Large intestine (tissue), 12 donors: ENCODE data around the gene GABRG2. TPM values are rescaled to one million over a fixed set of nuclear protein-coding genes. Genes with fewer than 3 reads are reported as not detected.
"Not testable (repeated sequence)": the region's sequence is repeated elsewhere in the genome, so short reads cannot be mapped to it uniquely, and the experiment has no call there.

Source experiments
- DNase-seq, 2 donors: peaks; one replicate each; pipeline versions ENCODE4 v3.0.0 to v3.0.0-alpha.2; 2013
- H3K27ac ChIP-seq: one replicate; pipeline ENCODE4 v1.5.1; 2013; ENCODE audit warnings: low read length
- H3K27me3 ChIP-seq: 2 replicates; pipeline ENCODE4 v1.6.1; 2013; ENCODE audit warnings: low read length; ENCODE audit not compliant: control insufficient read depth, insufficient read depth
- H3K36me3 ChIP-seq: 2 replicates; pipeline ENCODE4 v1.6.1; 2013; ENCODE audit warnings: low read length; ENCODE audit not compliant: control insufficient read depth, insufficient read depth
- H3K4me1 ChIP-seq: one replicate; pipeline ENCODE4 v1.6.1; 2013; ENCODE audit warnings: low read length; ENCODE audit not compliant: control insufficient read depth, insufficient read depth
- H3K4me3 ChIP-seq: one replicate; pipeline ENCODE4 v1.5.1; 2013; ENCODE audit warnings: low read length
- H3K9me3 ChIP-seq: one replicate; pipeline ENCODE4 v1.6.1; 2013; ENCODE audit warnings: mild to moderate bottlenecking, low read depth, low read length, moderate library complexity; ENCODE audit not compliant: control insufficient read depth
- WGBS: methylation state at CpG from one replicate; pipeline ENCODE4 v1.1.5; 2013; ENCODE audit warnings: low lambda C conversion rate; ENCODE audit not compliant: insufficient coverage; 5-methylcytosine and 5-hydroxymethylcytosine counted together
- long read RNA-seq, 11 donors: transcript quantifications; one replicate each; lab custom pipeline, GENCODE V29; 2026
- polyA plus RNA-seq: library from polyadenylated mRNA; unstranded; fragments of 120-200 nt; gene quantifications from one replicate; pipeline ENCODE4 v1.2.1, GENCODE V29; 2013

GABRG2 gene
- polyA plus RNA-seq: 2.1 TPM
- long read RNA-seq, donor 1: 0 reads
- long read RNA-seq, donor 2, full-length matches to known transcripts: 2 of 2 reads
- long read RNA-seq, donor 2, partial matches to known transcripts: 0 of 2 reads
- long read RNA-seq, donor 2, other reads (novel, unspliced or antisense): 0 of 2 reads
- long read RNA-seq, donor 3: 0 reads
- long read RNA-seq, donor 4: 0 reads
- long read RNA-seq, donor 5, full-length matches to known transcripts: 1 of 1 reads
- long read RNA-seq, donor 5, partial matches to known transcripts: 0 of 1 reads
- long read RNA-seq, donor 5, other reads (novel, unspliced or antisense): 0 of 1 reads
- long read RNA-seq, donor 6, full-length matches to known transcripts: 1 of 1 reads
- long read RNA-seq, donor 6, partial matches to known transcripts: 0 of 1 reads
- long read RNA-seq, donor 6, other reads (novel, unspliced or antisense): 0 of 1 reads
- long read RNA-seq, donor 7: 0 reads
- long read RNA-seq, donor 8: 0 reads
- long read RNA-seq, donor 9, full-length matches to known transcripts: 3 of 3 reads
- long read RNA-seq, donor 9, partial matches to known transcripts: 0 of 3 reads
- long read RNA-seq, donor 9, other reads (novel, unspliced or antisense): 0 of 3 reads
- long read RNA-seq, donor 10, full-length matches to known transcripts: 1 of 1 reads
- long read RNA-seq, donor 10, partial matches to known transcripts: 0 of 1 reads
- long read RNA-seq, donor 10, other reads (novel, unspliced or antisense): 0 of 1 reads
- long read RNA-seq, donor 11, full-length matches to known transcripts: 2 of 2 reads
- long read RNA-seq, donor 11, partial matches to known transcripts: 0 of 2 reads
- long read RNA-seq, donor 11, other reads (novel, unspliced or antisense): 0 of 2 reads

GRCh38 chr5:162067655-162068411 is at the start of gene GABRG2:
Gene GABRG2, plus strand, starts transcription at chr5:162067773. Its CDS starts 227 bp downstream, at chr5:162068000.
- Histone ChIP-seq H3K27me3 (peaks cover 2% of the 10 kb centered on the region), H3K36me3 (no peaks in the 10 kb centered on the region), H3K4me3 (no peak within 1 kb of the TSS), H3K4me1 (no peaks in the 10 kb centered on the region), H3K27ac (no peak within 1 kb of the TSS), H3K9me3 (no peaks in the 10 kb centered on the region)
- no peak for DNase-seq
- WGBS: 0% methylated on average over 3 of the region's 21 CpGs

- Histone ChIP-seq H3K27me3 (no peaks in the 10 kb centered on the region), H3K27ac (no peak overlapping the region), H3K36me3 (no peaks in the 10 kb centered on the region), H3K9me3 (no peaks in the 10 kb centered on the region), H3K4me3 (no peak overlapping the region), H3K4me1 (no peaks in the 10 kb centered on the region)
- DNase-seq: no peak
- 80% methylated on average over 1 of the region's 2 CpGs for WGBS
Observed at GRCh38 chr5:162025312-162025711, 42.3 kb upstream of the GABRG2 start.

GRCh38 chr5:162026803-162027202 is 40.8 kb upstream of the GABRG2 start:
- no peaks in the 10 kb centered on the region for H3K9me3 ChIP-seq
- no CpG with 5 or more reads among the region's 4 CpGs for WGBS
- H3K27ac ChIP-seq: no peak overlapping the region
- no peak overlapping the region for H3K4me3 ChIP-seq
- DNase-seq: no peak
- H3K36me3 ChIP-seq: no peaks in the 10 kb centered on the region
- H3K27me3 ChIP-seq: no peaks in the 10 kb centered on the region
- no peaks in the 10 kb centered on the region for H3K4me1 ChIP-seq

GRCh38 chr5:162037431-162037830 is 30.1 kb upstream of the GABRG2 start:
- WGBS: no CpG with 5 or more reads among the region's 1 CpG
- no peaks in the 10 kb centered on the region for H3K36me3 ChIP-seq
- H3K4me1 ChIP-seq: no peaks in the 10 kb centered on the region
- no peak for DNase-seq
- H3K27ac ChIP-seq: no peak overlapping the region
- no peak overlapping the region for H3K4me3 ChIP-seq
- H3K9me3 ChIP-seq: no peaks in the 10 kb centered on the region
- H3K27me3 ChIP-seq: no peaks in the 10 kb centered on the region

- no peaks in the 10 kb centered on the region for H3K27me3 ChIP-seq
- DNase-seq: no peak
- WGBS: 80% methylated on average over 1 of the region's 1 CpG
- H3K4me3 ChIP-seq: no peak overlapping the region
- H3K9me3 ChIP-seq: no peaks in the 10 kb centered on the region
- H3K4me1 ChIP-seq: no peaks in the 10 kb centered on the region
- no peak overlapping the region for H3K27ac ChIP-seq
- H3K36me3 ChIP-seq: no peaks in the 10 kb centered on the region
Observed at GRCh38 chr5:162047279-162047678, 20.3 kb upstream of the GABRG2 start.

GRCh38 chr5:162052676-162053075 is 14.9 kb upstream of the GABRG2 start:
- Histone ChIP-seq H3K9me3 (no peaks in the 10 kb centered on the region), H3K36me3 (no peaks in the 10 kb centered on the region), H3K4me1 (no peaks in the 10 kb centered on the region), H3K27me3 (no peaks in the 10 kb centered on the region), H3K27ac (no peak overlapping the region), H3K4me3 (no peak overlapping the region)
- WGBS: 100% methylated on average over 1 of the region's 3 CpGs
- DNase-seq: no peak

GRCh38 chr5:162055095-162055494 is 12.5 kb upstream of the GABRG2 start:
- H3K4me3 ChIP-seq, H3K36me3 ChIP-seq, H3K4me1 ChIP-seq, DNase-seq, H3K9me3 ChIP-seq, H3K27me3 ChIP-seq, H3K27ac ChIP-seq: not testable (repeated sequence)
- WGBS: no CpG with 5 or more reads among the region's 4 CpGs

- no peak overlapping the region for H3K4me3 ChIP-seq
- DNase-seq: no peak
- no peaks in the 10 kb centered on the region for H3K9me3 ChIP-seq
- no peak overlapping the region for H3K27ac ChIP-seq
- H3K27me3 ChIP-seq: peaks cover 2% of the 10 kb centered on the region
- H3K36me3 ChIP-seq: no peaks in the 10 kb centered on the region
- no peaks in the 10 kb centered on the region for H3K4me1 ChIP-seq
- 8% methylated on average over 2 of the region's 7 CpGs for WGBS
Observed at GRCh38 chr5:162067162-162067561, 411 bp upstream of the GABRG2 start.

- peaks cover 2% of the 10 kb centered on the region for H3K27me3 ChIP-seq
- no peaks in the 10 kb centered on the region for H3K9me3 ChIP-seq
- no peaks in the 10 kb centered on the region for H3K36me3 ChIP-seq
- WGBS: no CpG with 5 or more reads among the region's 12 CpGs
- H3K4me3 ChIP-seq: no peak overlapping the region
- no peaks in the 10 kb centered on the region for H3K4me1 ChIP-seq
- H3K27ac ChIP-seq: no peak overlapping the region
- peak; percentile 20 to 33 for DNase-seq
Observed at GRCh38 chr5:162068412-162068811, 839 bp downstream of the GABRG2 start.

GRCh38 chr5:162068936-162069335 is 1.4 kb downstream of the GABRG2 start:
- no CpG with 5 or more reads among the region's 4 CpGs for WGBS
- H3K36me3 ChIP-seq: no peaks in the 10 kb centered on the region
- no peak for DNase-seq
- no peaks in the 10 kb centered on the region for H3K4me1 ChIP-seq
- H3K27ac ChIP-seq: no peak overlapping the region
- no peaks in the 10 kb centered on the region for H3K9me3 ChIP-seq
- H3K27me3 ChIP-seq: peaks cover 2% of the 10 kb centered on the region
- H3K4me3 ChIP-seq: no peak overlapping the region
